ENCODE results near the gene CEP120. TPM values are rescaled to one million over a fixed set of nuclear protein-coding genes. Genes with fewer than 3 reads are reported as not detected.
A peak's percentile ranks its signal among the peaks of the same experiment; 100 is the strongest.
"Not testable (repeated sequence)": the region's sequence is repeated elsewhere in the genome, so short reads cannot be mapped to it uniquely, and the experiment has no call there.

CEP120 gene
- total RNA-seq, 1 experiment from 2014 or later: 12.6 TPM

DNA sequence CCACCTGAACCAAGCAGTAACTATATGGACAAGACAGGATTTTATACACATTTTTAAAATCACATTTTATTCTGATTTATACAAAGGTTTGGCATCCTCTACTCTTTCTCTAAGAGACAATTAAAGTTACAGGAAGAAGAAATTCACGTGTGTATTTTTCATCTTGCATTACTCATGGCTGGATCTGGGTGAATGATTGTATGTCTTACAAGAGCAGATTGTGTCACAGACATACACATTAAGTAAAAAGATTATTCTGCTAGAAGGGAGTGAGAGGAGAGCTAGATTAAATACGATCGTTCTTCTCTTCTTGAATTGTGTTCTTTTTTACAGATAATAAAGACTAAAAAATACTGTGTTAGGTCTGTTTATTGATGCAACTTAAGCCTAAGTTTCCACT is 20.8 kb upstream of the CEP120 start:
- no peak for DNase-seq (ENCODE audit: low read depth, low spot score)
- in situ Hi-C loops (cut with HindIII; ENCODE audit: low pct_unique_long_range_greater_than_20kb, low sequenced_read_pairs): no loop called here

DNA sequence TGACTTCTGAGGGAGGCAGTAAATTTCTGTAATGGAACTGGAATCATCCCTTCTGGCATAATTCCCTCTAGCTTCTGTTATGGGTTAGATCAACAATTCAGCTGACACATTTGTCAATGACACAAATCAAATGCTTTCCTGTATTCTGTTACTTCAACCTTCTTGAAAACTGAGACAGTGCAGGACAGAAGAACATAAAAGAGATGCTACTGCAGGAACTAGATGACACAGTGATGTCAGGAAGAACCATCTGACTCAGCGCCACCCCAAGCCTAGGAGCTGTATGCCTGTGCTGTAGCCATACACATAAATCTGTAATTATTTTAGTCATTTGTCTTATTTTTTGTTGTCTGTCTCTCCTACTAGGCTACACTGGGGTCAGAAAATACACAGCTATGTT is 18.2 kb upstream of the CEP120 start:
- in situ Hi-C loops (cut with HindIII; ENCODE audit: low pct_unique_long_range_greater_than_20kb, low sequenced_read_pairs): no loop called here
- DNase-seq (ENCODE audit: low read depth, low spot score): no peak

DNA sequence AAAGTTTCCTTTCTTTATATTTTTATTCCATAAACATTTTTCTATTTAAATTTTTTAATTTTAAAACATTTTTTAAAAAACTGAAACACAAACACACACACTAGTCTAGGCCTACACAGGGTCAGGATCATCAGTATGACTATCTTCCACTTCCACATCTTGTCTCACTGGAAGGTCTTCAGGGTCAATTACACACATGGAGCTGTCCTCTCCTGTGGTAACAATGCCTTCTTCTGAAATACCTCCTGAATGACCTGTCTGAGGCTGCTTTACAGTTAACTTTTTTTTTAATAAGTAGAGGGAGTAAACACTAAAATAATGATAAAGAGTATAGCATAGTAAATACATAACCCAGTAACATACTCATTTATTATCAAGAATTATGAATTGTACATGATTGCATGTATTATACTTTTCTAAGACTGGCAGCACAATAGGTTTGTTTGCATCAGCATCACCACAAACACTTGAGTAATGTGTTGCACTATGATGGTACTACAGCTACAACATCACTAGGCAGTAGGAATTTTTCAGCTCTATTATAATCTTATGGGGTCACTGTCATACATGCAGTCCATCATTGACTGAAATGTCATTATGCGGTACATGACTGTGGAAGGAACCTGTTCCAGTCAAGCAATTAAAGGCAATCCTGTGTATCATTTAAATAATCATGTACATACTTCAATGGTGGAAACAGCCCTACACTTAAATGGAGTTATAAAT is 17.4 kb upstream of the CEP120 start:
- DNase-seq (ENCODE audit: low read depth, low spot score): no peak
- in situ Hi-C loops (cut with HindIII; ENCODE audit: low pct_unique_long_range_greater_than_20kb, low sequenced_read_pairs): no loop called here

DNA sequence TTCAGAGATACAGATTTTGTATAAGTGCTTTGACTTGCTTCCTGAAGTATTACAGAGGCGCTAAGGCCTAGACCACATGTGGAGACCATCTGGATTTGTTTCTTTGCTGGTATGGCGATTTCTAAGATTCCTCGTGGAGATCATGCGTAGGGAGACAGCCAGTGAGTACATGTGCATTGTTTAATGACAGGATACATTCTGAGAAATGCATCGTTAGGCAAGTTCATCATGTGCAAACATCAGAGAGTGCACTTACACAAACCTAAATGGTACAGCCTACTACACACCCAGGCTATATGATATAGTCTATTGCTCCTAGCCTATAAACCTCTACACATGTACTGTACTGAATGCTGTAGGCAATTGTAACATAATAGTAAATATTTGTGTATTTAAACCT is 16.5 kb upstream of the CEP120 start:
- no peak for DNase-seq (ENCODE audit: low read depth, low spot score)
- in situ Hi-C loops (cut with HindIII; ENCODE audit: low pct_unique_long_range_greater_than_20kb, low sequenced_read_pairs): no loop called here

DNA sequence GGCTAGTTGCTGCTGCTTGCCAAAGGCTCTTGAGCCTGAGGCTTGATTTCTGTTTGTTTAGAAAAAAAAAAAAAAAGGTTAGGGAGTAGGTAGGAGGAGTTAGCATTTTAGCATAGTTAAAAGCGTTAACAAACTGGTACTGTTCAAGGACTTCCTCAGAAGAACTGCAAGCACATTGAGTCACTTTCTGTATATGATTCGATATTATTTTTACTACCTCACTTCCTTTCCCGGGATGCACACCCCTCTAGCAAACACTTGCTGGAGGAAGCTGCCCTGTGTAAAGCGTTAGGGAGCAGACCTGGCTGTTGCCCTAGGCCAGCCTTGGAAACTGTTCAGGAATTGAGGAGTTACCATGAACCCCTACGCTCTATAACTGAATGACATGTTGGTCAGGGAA is 15.7 kb upstream of the CEP120 start:
- DNase-seq (ENCODE audit: low read depth, low spot score): no peak
- in situ Hi-C loops (cut with HindIII; ENCODE audit: low pct_unique_long_range_greater_than_20kb, low sequenced_read_pairs): no loop called here

DNA sequence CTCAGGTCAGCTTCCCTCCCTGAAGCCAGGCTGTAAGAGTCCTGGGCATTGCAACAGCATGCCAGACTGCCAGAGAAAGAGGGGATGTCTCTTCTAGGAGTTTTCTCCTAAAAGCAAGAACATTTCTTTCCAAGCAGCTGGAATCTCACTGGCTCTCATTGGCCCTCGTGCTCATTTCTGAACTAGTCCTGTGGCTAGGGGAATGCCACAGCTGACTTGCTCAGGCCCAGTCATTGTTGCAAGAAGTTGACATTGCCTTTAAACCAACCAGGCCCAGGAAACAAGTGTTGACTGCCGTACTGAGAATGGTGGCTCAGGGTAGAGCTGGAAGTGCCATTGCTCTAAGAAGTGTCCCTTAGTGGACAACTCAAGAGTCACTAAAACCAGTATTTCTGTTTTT is 15.0 kb upstream of the CEP120 start:
- in situ Hi-C loops (cut with HindIII; ENCODE audit: low pct_unique_long_range_greater_than_20kb, low sequenced_read_pairs): no loop called here
- no peak for DNase-seq (ENCODE audit: low read depth, low spot score)

DNA sequence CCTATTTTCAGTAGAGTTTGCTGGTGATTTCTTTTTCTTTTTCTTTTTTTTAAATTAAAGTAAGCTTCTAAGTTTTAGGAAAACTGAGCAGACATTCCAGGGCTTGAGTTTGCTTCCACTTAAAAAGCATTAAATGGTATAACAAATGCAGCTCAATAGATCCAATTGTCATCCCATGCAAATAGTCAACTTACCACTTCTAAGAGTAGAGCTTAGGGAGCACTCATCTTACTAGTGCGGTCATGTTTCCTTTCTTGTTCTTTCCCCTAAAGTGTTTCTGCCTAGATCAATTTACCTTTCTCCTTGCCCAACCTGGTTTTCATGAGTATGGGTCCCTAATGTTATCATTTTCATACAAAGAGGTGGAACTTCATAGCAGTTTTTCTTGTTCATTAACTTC is 13.0 kb upstream of the CEP120 start:
- in situ Hi-C loops (cut with HindIII; ENCODE audit: low pct_unique_long_range_greater_than_20kb, low sequenced_read_pairs): no loop called here
- no peak for DNase-seq (ENCODE audit: low read depth, low spot score)

DNA sequence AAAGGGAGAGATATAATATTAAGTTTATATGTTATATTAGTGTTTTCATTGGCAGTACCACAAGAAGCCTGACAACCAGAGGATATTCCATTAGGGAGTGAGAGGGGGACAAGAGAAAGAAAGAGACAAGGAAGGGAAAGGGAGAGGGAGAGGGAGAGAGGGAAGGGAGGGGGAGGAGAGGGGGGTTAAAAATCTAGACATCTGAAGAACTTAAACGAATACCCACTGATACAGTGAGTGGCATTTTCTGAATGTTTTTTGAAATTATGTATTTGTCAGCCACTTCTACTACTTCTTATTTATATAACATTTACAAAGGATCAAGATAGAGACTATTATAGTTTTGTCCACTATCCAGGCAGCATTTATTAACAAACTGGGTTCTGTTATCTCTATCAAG is 11.6 kb upstream of the CEP120 start:
- DNase-seq (ENCODE audit: low read depth, low spot score): no peak
- in situ Hi-C loops (cut with HindIII; ENCODE audit: low pct_unique_long_range_greater_than_20kb, low sequenced_read_pairs): no loop called here

DNA sequence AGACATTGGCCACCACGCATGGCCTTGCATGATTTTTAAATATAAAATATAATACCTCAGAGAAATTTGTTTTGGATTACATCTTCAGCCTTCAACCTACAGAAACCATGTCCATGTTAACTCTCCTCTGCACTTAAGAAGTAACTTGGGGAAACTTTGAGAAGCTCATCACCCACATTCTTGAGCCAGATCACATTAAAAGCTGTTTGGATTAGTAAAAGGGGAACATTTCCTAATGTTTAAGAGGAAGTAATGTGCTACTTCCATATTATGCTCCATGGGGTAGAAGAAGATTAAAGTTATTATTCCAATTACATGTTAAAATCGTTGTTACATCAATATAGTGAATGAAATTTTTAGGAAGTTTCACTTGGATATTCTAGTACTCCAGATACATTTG is 10.4 kb upstream of the CEP120 start:
- no peak for DNase-seq (ENCODE audit: low read depth, low spot score)
- in situ Hi-C loops (cut with HindIII; ENCODE audit: low pct_unique_long_range_greater_than_20kb, low sequenced_read_pairs): no loop called here

DNA sequence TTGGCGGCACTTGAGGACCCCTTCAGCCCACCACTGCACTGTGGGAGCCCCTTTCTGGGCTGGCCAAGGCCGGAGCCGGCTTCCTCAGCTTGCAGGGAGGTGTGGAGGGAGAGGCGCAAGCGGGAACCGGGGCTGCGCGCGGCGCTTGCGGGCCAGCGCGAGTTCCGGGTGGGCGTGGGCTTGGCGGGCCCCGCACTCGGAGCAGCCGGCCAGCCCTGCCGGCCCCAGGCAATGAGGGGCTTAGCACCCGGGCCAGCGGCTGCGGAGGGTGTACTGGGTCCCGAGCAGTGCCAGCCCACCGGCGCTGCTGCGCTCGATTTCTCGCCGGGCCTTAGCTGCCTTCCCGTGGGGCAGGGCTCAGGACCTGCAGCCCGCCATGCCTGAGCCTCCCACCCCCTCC is 7.2 kb upstream of the CEP120 start:
- DNase-seq (ENCODE audit: low read depth, low spot score); in situ Hi-C loops (cut with HindIII; ENCODE audit: low pct_unique_long_range_greater_than_20kb, low sequenced_read_pairs): not testable (repeated sequence)

DNA sequence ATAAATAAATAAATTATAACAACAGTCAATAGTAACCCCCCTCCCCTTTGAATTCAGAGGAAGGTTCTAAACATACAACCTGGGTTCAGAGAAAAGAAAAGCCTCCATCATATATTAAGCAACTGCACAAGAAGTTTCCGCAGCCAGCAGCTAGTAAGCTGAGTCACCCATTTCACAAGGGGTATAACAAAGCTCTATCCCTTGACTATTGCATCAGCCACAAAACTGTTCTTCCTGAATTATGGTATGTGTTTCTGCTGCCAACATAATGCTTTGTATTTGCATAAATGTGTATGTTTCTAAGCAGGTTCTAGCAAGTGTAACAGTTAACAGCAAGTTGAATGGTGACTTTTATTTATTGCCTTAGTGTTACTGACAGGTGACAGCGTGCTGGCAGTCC is 6.8 kb upstream of the CEP120 start:
- DNase-seq (ENCODE audit: low read depth, low spot score): no peak
- in situ Hi-C loops (cut with HindIII; ENCODE audit: low pct_unique_long_range_greater_than_20kb, low sequenced_read_pairs): no loop called here

DNA sequence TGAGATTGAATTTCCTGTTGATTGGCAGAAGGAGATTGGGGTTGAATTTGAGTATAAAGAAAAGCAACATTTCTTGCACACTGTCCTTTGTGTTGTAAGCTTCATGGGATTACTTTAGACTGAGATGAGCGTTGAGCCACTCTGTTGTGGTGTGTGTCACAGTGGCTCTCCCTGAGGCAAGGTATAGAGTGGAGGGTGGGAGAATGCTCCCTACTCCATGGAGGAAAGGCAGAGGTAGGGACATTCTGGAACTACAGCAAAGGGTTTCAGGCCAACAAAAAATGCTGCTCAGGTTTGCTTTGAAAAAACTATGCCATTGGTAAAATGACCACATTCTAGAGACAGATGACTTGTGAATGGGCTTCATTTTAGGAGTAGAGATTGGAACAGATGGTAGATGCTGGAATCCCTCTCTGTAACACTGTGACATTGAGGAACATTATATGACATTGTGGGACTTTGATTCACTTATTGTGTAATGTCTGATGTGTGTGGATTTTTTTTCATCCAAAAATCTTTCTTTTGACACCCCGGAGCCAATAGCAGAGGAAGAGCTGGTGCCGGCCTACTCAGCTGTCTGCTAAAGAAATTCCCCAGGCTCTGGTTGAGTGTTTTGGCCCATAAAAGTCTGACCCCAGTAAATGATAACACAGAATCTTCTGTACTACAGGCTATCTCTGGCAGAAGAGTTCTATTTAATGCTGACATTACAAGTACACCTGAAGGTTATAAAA is 6.2 kb upstream of the CEP120 start:
- DNase-seq (ENCODE audit: low read depth, low spot score): no peak
- in situ Hi-C loops (cut with HindIII; ENCODE audit: low pct_unique_long_range_greater_than_20kb, low sequenced_read_pairs): no loop called here

DNA sequence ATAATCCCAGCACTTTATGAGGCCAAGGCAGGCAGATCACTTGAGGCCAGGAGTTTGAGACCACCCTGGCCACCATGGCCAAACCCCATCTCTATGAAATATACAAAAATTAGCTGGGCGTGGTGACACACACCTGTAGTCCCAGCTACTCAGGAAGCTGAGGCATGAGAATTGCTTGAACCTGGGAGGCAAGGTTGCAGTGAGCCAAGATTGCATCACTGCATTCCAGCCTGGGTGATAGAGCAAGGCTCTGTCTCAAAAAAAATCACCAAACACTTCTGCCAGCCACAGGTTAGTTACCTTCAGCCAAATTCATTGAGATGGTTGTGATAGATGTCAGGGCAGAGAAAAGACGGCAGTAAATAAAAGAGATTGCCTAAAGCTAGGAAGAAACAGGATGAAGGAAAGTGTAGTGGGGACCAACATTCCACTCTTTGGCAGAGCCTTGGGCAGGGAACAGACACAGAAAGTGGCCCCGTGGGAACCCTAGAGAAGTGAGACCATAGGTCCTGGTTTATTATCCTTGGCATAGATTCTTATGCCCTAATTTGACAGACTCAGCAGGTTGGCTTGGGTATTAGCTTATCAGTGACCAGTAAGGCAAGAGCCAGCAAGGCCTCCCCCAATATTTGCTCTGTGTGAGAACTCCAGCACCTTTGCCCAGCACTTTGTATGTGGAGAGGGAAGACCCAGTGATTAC is 5.5 kb upstream of the CEP120 start:
- in situ Hi-C loops (cut with HindIII; ENCODE audit: low pct_unique_long_range_greater_than_20kb, low sequenced_read_pairs): no loop called here

DNA sequence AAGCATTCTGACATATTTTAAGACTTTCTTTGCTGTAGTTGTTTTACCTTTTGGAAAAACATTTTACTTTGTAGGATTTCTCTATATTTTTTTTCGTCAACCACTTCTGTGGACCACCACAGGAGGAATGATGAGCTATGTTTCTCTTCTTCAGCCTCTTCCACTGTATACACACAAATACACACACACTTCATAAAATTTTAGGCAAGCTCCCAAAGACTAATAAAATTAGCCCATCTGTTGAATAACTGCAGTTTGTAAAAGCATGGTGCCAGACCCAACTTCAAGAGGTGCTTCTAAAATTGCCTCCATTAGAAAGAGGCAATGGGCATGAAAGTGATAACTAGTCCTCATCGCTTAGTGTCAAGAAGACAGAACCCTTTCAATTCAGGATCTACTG is 4.1 kb upstream of the CEP120 start:
- no peak for DNase-seq (ENCODE audit: low read depth, low spot score)
- in situ Hi-C loops (cut with HindIII; ENCODE audit: low pct_unique_long_range_greater_than_20kb, low sequenced_read_pairs): no loop called here

More for the DNA sequence above, 5.5 kb upstream of the CEP120 start:
- DNase-seq (ENCODE audit: low read depth, low spot score): no peak

DNA sequence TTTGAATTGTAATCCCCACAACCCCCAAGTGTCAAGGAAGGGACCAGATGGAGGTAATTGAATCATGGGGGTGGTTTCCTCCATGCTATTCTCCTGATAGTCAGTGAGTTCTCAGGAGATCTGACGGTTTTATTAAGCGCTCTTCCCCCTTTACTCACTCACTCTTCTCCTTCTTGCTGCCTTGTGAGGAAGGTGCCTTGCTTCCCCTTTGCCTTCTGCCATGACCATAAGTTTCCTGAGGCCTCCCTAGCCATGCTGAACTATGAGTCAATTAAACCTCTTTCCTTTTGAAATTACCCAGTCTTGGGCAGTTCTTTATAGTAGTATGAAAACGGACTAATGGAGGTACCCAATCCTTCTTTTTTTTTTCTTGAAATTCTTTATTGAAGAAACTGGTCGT is 2.2 kb upstream of the CEP120 start:
- in situ Hi-C loops (cut with HindIII; ENCODE audit: low pct_unique_long_range_greater_than_20kb, low sequenced_read_pairs): no loop called here

DNA sequence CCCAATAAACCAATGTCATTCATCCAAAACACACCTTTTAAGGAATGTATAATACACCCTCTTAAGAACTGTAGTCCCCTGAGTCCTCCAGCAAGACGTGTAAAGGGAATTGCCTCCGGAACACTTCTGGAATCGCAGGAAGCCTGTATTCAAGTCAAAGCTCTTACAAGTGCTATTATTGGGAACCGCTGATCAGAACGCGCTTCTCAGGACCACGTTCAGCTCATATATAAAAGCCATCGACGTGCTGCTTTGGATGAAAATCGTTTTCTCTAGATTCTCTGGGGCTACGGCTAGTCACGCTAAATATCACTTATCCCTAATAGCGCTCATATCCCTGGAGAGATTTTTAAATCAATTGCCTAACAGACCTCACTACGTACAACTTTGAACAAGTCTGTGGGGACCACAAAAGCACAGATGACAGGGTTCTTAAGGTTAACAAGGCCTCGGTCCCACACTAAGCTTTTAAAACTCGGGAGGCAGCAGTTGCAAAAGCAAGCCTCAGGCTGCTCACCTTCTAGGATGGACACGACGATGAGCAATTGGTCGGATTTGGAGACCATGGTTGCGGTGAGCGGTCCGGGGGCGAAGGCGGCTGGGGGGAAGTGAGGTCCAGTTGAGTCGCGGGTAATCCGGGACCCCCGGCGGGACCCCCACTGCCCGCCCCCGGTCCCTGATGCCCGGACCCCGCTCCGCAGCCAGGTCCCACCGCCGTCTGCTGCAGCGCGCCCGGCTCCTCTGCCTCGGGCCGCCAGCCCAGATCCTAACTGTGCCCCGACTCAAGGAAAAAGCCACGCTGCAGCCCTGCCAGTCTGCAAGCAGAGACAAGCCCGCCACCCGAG is 548 bp downstream of the CEP120 start:
- DNase-seq (ENCODE audit: low read depth, low spot score): peak; percentile 14
- in situ Hi-C loops (cut with HindIII; ENCODE audit: low pct_unique_long_range_greater_than_20kb, low sequenced_read_pairs): no loop called here

More for the DNA sequence above, 2.2 kb upstream of the CEP120 start:
- DNase-seq (ENCODE audit: low read depth, low spot score): no peak

DNA sequence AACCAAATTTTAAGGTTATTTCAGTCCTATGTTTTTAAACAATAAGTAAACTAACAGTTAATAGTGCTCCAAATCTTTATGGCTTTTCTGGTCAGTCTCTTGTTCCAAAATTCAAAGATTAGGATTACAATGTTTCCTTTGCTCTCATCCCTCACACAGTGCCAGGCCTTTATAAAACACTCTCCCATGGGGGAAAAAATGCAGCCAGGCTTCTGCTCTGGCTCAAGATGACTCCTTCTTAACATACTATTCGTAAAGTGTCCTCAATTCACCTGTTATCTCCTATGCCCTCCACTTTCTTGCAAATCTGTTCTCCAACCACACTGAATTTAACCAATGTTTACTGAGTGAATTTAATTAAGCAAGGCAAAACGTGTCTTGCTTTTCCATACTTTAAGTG is 1.4 kb downstream of the CEP120 start:
- DNase-seq (ENCODE audit: low read depth, low spot score): no peak
- in situ Hi-C loops (cut with HindIII; ENCODE audit: low pct_unique_long_range_greater_than_20kb, low sequenced_read_pairs): no loop called here

DNA sequence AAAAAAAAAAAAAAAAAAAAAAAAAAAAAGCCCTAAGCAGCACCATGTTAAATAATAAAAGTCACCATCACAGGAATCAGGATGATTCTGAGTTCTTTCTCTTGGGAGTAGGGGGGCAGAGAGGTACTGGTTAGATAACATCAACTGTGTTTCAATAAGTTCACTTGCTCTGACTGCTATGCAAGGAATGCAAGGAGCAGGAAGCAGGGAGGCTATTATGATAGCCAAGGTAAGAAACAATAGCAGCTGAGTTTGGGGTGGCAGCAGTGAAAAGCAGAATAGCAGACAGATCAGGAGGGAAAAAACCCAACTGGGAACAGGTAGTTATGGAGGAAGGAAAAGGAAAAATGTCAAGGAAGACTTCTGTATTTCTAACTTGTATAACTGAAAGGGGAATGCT is 8.2 kb downstream of the CEP120 start:
- in situ Hi-C loops (cut with HindIII; ENCODE audit: low pct_unique_long_range_greater_than_20kb, low sequenced_read_pairs): no loop called here
- no peak for DNase-seq (ENCODE audit: low read depth, low spot score)
